HepG2 (cell line): Measurements from ENCODE around the gene VPS50. TPM values are rescaled to one million over a fixed set of nuclear protein-coding genes. Genes with fewer than 3 reads are reported as not detected.
A peak's percentile ranks its signal among the peaks of the same experiment; 100 is the strongest.

ENCODE experiments used
- ATAC-seq: fragments of 200-7000 bp; cut with Tn5 transposase; 3 replicates; pipeline ENCODE4 v1.9.1; 2020; ENCODE audit warnings: mild to moderate bottlenecking, moderate library complexity
- BruUV-seq: library from RNA; stranded (reverse); fragments of 400-500 nt; replicated peaks from 2 replicates; lab custom pipeline; 2021; lab: Mats Ljungman, UMichigan
- CTCF ChIA-PET: fragments of 300-600 bp; formaldehyde crosslinking; extraction: SDS; loops from one replicate; lab custom pipeline; 2021; ENCODE audit warnings: low total read pairs, inconsistent platforms, low intra/inter-chr PET ratio; lab: Yijun Ruan, JAX
- POLR2A ChIA-PET: fragments of 350-600 bp; sonication (Branson Sonifier 250); formaldehyde crosslinking; loops from one replicate; lab custom pipeline; 2020; ENCODE audit warnings: antibody characterized with exemption, inconsistent platforms; lab: Yijun Ruan, JAX
- DNase-seq: peaks from one replicate; pipeline ENCODE4 v3.0.0-alpha.2; 2015; ENCODE audit warnings: low spot score
- FAIRE-seq: peaks from 3 replicates; lab custom pipeline; 2011; peaks lifted over from hg19 to GRCh38; lab: Jason Lieb, UNC
- H2AFZ ChIP-seq: one replicate; pipeline ENCODE4 v1.6.1; 2011; ENCODE audit warnings: low read length, inconsistent platforms
- H3K27ac ChIP-seq: fragments of 300-600 bp; 3 replicates; pipeline ENCODE4 v1.8.0; 2011; ENCODE audit warnings: mixed run types, mild to moderate bottlenecking, mixed read lengths, low read length, inconsistent platforms; ENCODE audit not compliant: insufficient read depth; ENCODE audit errors: extremely low read length
- H3K27me3 ChIP-seq, 2 experiments: fragments of 200-600 bp in 1 of 2; 2 replicates in 1 of 2; 3 replicates in 1 of 2; pipeline versions ENCODE4 v1.6.0 to v1.8.0; 2011; ENCODE audit warnings: low read length in 2 of 2, mild to moderate bottlenecking in 2 of 2, moderate library complexity in 2 of 2, inconsistent platforms in 1 of 2; ENCODE audit not compliant: insufficient read depth in 2 of 2, control insufficient read depth in 1 of 2
- H3K36me3 ChIP-seq, 2 experiments: fragments of 200-600 bp in 1 of 2; replicated peaks in 1 of 2; 2 replicates in 1 of 2; 3 replicates in 1 of 2; pipeline versions ENCODE4 v1.5.1 to v1.8.0; 2011; ENCODE audit warnings: low read length in 2 of 2, inconsistent platforms in 1 of 2; ENCODE audit not compliant: insufficient read depth in 2 of 2, control insufficient read depth in 1 of 2
- H3K4me1 ChIP-seq: 2 replicates; pipeline ENCODE4 v1.5.1; 2012; ENCODE audit warnings: low read length, inconsistent platforms; ENCODE audit not compliant: insufficient read depth
- H3K4me2 ChIP-seq: 2 replicates; pipeline ENCODE4 v1.6.0; 2011; ENCODE audit warnings: low read depth, low read length, inconsistent platforms
- H3K4me3 ChIP-seq, 3 experiments: fragments of 200-600 bp in 1 of 3; sonication (generic), shearing (Covaris generic) in 1 of 3; replicated peaks in 1 of 3; 2 replicates each; pipeline ENCODE4 v1.5.1; 2011 to 2016; ENCODE audit warnings: low read length in 3 of 3, inconsistent platforms in 2 of 3, low read depth in 2 of 3, mild to moderate bottlenecking in 2 of 3, control low read depth in 1 of 3, mixed read lengths in 1 of 3; ENCODE audit not compliant: insufficient read depth in 1 of 3
- H3K79me2 ChIP-seq: one replicate; pipeline ENCODE4 v1.6.1; 2011; ENCODE audit warnings: low read length, inconsistent platforms; ENCODE audit not compliant: insufficient read depth
- H3K9ac ChIP-seq: 2 replicates; pipeline ENCODE4 v1.6.0; 2011; ENCODE audit warnings: mild to moderate bottlenecking, low read depth, low read length, inconsistent platforms; ENCODE audit not compliant: insufficient read depth
- H3K9me3 ChIP-seq: 2 replicates; pipeline ENCODE4 v1.5.1; 2012; ENCODE audit warnings: mild to moderate bottlenecking, low read length
- H4K20me1 ChIP-seq: 2 replicates; pipeline ENCODE4 v1.6.0; 2011; ENCODE audit warnings: inconsistent platforms, mild to moderate bottlenecking, low read length, moderate library complexity; ENCODE audit not compliant: insufficient read depth
- IKZF4 ChIP-seq: sonication (generic); formaldehyde crosslinking; IDR thresholded peaks from 2 replicates; pipeline ENCODE4 v1.5.1; 2020; ENCODE audit warnings: borderline replicate concordance, mild to moderate bottlenecking, low read depth, missing genetic modification reagents; ENCODE audit errors: not compliant biosample characterization
- LCORL ChIP-seq, 2 experiments: fragments of 450-650 bp in 1 of 2; sonication (generic) in 1 of 2; formaldehyde crosslinking in 1 of 2; IDR thresholded peaks; 2 replicates each; pipeline versions ENCODE4 v1.5.0 to v1.6.1; 2017 to 2020; ENCODE audit warnings: antibody characterized with exemption in 1 of 2, missing genetic modification reagents in 1 of 2
- MAF1 ChIP-seq: sonication (generic); formaldehyde crosslinking; IDR thresholded peaks from 2 replicates; pipeline ENCODE4 v1.5.0; 2020; ENCODE audit warnings: missing genetic modification reagents, borderline replicate concordance
- MEIS1 ChIP-seq: sonication (generic); formaldehyde crosslinking; IDR thresholded peaks from 2 replicates; pipeline ENCODE4 v1.9.0; 2021; ENCODE audit warnings: mild to moderate bottlenecking, missing genetic modification reagents, moderate library complexity, borderline replicate concordance
- MZF1 ChIP-seq: sonication (generic); formaldehyde crosslinking; IDR thresholded peaks from 2 replicates; pipeline ENCODE4 v1.8.1; 2023; ENCODE audit warnings: mild to moderate bottlenecking, missing genetic modification reagents, borderline replicate concordance
- NKX3-1 ChIP-seq: sonication (generic); formaldehyde crosslinking; IDR thresholded peaks from 2 replicates; pipeline ENCODE4 v1.5.0; 2020; ENCODE audit warnings: missing genetic modification reagents
- RBM39 ChIP-seq: fragments of 200-400 bp; formaldehyde crosslinking; IDR thresholded peaks from one replicate; pipeline ENCODE4 v1.6.1; 2018; ENCODE audit warnings: antibody characterized with exemption, mild to moderate bottlenecking, low read depth, low read length; ENCODE audit not compliant: poor library complexity, severe bottlenecking
- SOX13 ChIP-seq, 3 experiments: fragments of 450-650 bp in 1 of 3; sonication (generic) in 1 of 3; formaldehyde crosslinking in 1 of 3; IDR thresholded peaks in 2 of 3; conservative IDR thresholded peaks in 1 of 3; 2 replicates each; pipeline versions ENCODE4 v1.5.0 to v1.6.1; 2016 to 2020; ENCODE audit warnings: antibody characterized with exemption in 1 of 3, mild to moderate bottlenecking in 1 of 3, missing compliant biosample characterization in 1 of 3, missing genetic modification reagents in 1 of 3, moderate library complexity in 1 of 3
- ZMAT3 ChIP-seq: sonication (generic); formaldehyde crosslinking; conservative IDR thresholded peaks from 2 replicates; pipeline ENCODE4 v1.7.0; 2021; ENCODE audit warnings: missing genetic modification reagents
- ZNF264 ChIP-seq: sonication (generic); formaldehyde crosslinking; IDR thresholded peaks from 2 replicates; pipeline ENCODE4 v1.4.0; 2020; ENCODE audit warnings: missing genetic modification reagents
- ZNF354B ChIP-seq: sonication (generic); formaldehyde crosslinking; IDR thresholded peaks from 2 replicates; pipeline ENCODE4 v1.8.0; 2022; ENCODE audit warnings: mild to moderate bottlenecking, missing genetic modification reagents
- ZNF710 ChIP-seq: sonication (generic); formaldehyde crosslinking; IDR thresholded peaks from 2 replicates; pipeline ENCODE4 v1.5.0; 2020; ENCODE audit warnings: mild to moderate bottlenecking, missing genetic modification reagents, borderline replicate concordance
- ZNF746 ChIP-seq: sonication (generic); formaldehyde crosslinking; IDR thresholded peaks from 2 replicates; pipeline ENCODE4 v1.8.0; 2022; ENCODE audit warnings: mild to moderate bottlenecking, missing genetic modification reagents
- ZSCAN31 ChIP-seq: sonication (generic); formaldehyde crosslinking; IDR thresholded peaks from 2 replicates; pipeline ENCODE4 v1.5.0; 2020; ENCODE audit warnings: low read depth, mild to moderate bottlenecking, missing genetic modification reagents
- WGBS: methylation state at CpG from one replicate; pipeline ENCODE4 v1.1.6; 2017; ENCODE audit warnings: low lambda C conversion rate; 5-methylcytosine and 5-hydroxymethylcytosine counted together
- in situ Hi-C: cut with HindIII; loops from 2 replicates; pipeline ENCODE4 v1.10.0; 2017; ENCODE audit warnings: low pct_unique_long_range_greater_than_20kb; ENCODE audit not compliant: extremely low pct_ligation_motif_present
- intact Hi-C: fragments of 100-400 bp; cut with micrococcal nuclease; formaldehyde crosslinking; loops from one replicate; pipeline ENCODE4 v1.10.0; 2022; ENCODE audit not compliant: unreplicated experiment
- polyA plus RNA-seq, 8 experiments: library from polyadenylated mRNA; depleted of rRNA in 3 of 8; stranded (reverse) in 7 of 8; unstranded in 1 of 8; fragments of >200 nt; fragmentation: Illumina TruSeq in 4 of 8; extraction: Trizol in 4 of 8; gene quantifications; 2 replicates each; pipeline versions ENCODE4 v1.2.1 to v1.2.3, GENCODE V29; 2011 to 2016; ENCODE audit warnings: low read depth in 4 of 8, missing spikeins in 1 of 8, mixed read lengths in 1 of 8; ENCODE audit not compliant: insufficient read depth in 1 of 8
- total RNA-seq, 5 experiments: library from RNA; depleted of rRNA; stranded (reverse); fragments of >200 nt; fragmentation: Illumina TruSeq; extraction: Trizol; gene quantifications; 2 replicates each; pipeline ENCODE4 v1.2.3, GENCODE V29; 2016; ENCODE audit warnings: low read depth in 1 of 5

The VPS50 gene
- total and polyA plus RNA-seq, 2 of the 13 experiments (the other 11 are each of a cell fraction or from before 2014, with no cell fraction given), result 10.3 to 20.4 TPM

- Histone ChIP-seq H3K9me3 (no peaks in the 10 kb centered on the region), H3K36me3 (no peaks in the 10 kb centered on the region), H3K9ac (no peak overlapping the region), H2AFZ (no peak overlapping the region), H3K27me3 (no peaks in the 10 kb centered on the region), H3K4me2 (no peak overlapping the region), H4K20me1 (no peaks in the 10 kb centered on the region), H3K4me3 (no peak overlapping the region), H3K79me2 (no peaks in the 10 kb centered on the region), H3K27ac (no peak overlapping the region), H3K4me1 (no peaks in the 10 kb centered on the region)
- POLR2A ChIA-PET, result no interaction called here
- DNase-seq (no peak), FAIRE-seq (no peak), ATAC-seq (no peak)
- BruUV-seq, result no TSS peak
- WGBS, result 65% methylated on average over 2 of the region's 2 CpGs
- intact Hi-C loops, result no loop called here
- CTCF ChIA-PET, result no interaction called here
- peak; percentile 52; the same call in 1 of the 2 replicates for TF ChIP-seq ZNF264 (CRISPR knock-in tag)
- no peak for TF ChIP-seq MZF1 (CRISPR knock-in tag)
- no peak for TF ChIP-seq NKX3-1 (CRISPR knock-in tag)
- no peak for TF ChIP-seq ZMAT3 (CRISPR knock-in tag)
- in situ Hi-C loops, result no loop called here
Measured at GRCh38 chr7:93332172-93332571, 100.0 kb downstream of the VPS50 start.

DNA sequence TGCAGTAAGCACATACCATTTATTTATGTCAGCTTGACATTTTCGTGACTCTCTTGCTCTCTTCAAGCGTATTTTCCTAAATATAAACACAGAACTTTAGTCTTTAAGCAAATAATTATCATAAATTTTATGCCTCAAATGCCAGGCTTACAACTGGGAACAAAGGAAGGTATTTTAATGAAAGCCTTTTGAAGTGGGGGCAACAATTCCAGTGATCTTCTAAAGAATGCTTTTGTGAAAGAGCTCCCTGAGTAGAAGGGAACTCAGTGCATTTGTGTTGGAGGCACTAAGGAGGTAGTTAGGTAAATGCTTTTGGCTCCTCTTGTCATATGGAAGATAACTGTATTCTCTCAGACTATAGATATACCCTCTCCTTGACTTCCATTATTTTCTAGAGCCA is 104.9 kb downstream of the VPS50 start:
- POLR2A ChIA-PET, result no interaction called here
- DNase-seq (peak; percentile 1), FAIRE-seq (no peak), ATAC-seq (no peak)
- Histone ChIP-seq H3K9me3 (no peaks in the 10 kb centered on the region), H2AFZ (no peak overlapping the region), H3K27ac (no peak overlapping the region), H3K27me3 (no peaks in the 10 kb centered on the region), H3K4me2 (no peak overlapping the region), H3K36me3 (no peaks in the 10 kb centered on the region), H3K79me2 (no peaks in the 10 kb centered on the region), H3K9ac (no peak overlapping the region), H3K4me1 (no peaks in the 10 kb centered on the region), H4K20me1 (no peaks in the 10 kb centered on the region), H3K4me3 (no peak overlapping the region)
- CTCF ChIA-PET, result no interaction called here
- BruUV-seq, result no TSS peak
- WGBS, result 96% methylated on average over 2 of the region's 2 CpGs
- intact Hi-C loops (no loop called here), in situ Hi-C loops (no loop called here)
- TF ChIP-seq RBM39 (no peak), ZNF710 (CRISPR knock-in tag) (no peak), MEIS1 (no peak), SOX13 (IDR thresholded peaks at IDR 0.05) (no peak), SOX13 (CRISPR knock-in tag; conservative IDR thresholded peaks at IDR 0.05 in 1 of 2, IDR thresholded peaks at IDR 0.05 in 1 of 2) (no peak), ZNF354B (CRISPR knock-in tag) (no peak), IKZF4 (no peak), ZSCAN31 (CRISPR knock-in tag) (no peak), ZNF746 (CRISPR knock-in tag) (no peak), LCORL (IDR thresholded peaks at IDR 0.05) (no peak), LCORL (CRISPR knock-in tag; IDR thresholded peaks at IDR 0.05) (no peak), MAF1 (CRISPR knock-in tag) (no peak)
